Middle frontal gyrus (tissue), 1 donor: ENCODE results near the gene NCK1.
"Not testable (repeated sequence)": the region's sequence is repeated elsewhere in the genome, so short reads cannot be mapped to it uniquely, and the experiment has no call there.

Source experiments
- DNase-seq: peaks from one replicate; pipeline ENCODE4 v3.0.0-alpha.2; 2015; ENCODE audit warnings: low spot score; ENCODE audit errors: extremely low spot score

Gene NCK1

GRCh38 chr3:136984837-136985236, 122.8 kb downstream of the NCK1 start:
- no peak for DNase-seq

DNA sequence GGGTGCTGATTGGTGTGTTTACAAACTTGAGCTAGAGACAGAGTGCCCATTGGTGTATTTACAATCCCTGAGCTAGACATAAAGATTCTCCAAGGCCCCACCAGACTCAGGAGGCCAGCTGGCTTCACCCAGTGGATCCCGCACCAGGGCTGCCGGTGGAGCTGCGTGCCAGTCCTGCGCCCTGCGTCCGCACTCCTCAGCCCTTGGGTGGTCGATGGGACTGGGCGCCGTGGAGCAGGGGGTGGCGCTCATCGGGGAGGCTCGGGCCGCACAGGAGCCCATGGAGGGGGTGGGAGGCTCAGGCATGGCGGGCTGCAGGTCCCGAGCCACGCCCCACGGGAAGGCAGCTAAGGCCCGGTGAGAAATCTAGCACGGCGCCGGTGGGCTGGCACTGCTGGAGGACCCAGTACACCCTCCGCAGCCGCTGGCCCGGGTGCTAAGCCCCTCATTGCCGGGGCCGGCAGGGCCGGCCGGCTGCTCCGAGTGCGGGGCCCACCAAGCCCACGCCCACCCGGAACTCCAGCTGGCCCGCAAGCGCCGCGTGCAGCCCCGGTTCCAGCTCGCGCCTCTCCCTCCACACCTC, 125.5 kb downstream of the NCK1 start:
- DNase-seq = not testable (repeated sequence)

GRCh38 chr3:136988651-136989050, 126.6 kb downstream of the NCK1 start:
- DNase-seq = no peak

DNA sequence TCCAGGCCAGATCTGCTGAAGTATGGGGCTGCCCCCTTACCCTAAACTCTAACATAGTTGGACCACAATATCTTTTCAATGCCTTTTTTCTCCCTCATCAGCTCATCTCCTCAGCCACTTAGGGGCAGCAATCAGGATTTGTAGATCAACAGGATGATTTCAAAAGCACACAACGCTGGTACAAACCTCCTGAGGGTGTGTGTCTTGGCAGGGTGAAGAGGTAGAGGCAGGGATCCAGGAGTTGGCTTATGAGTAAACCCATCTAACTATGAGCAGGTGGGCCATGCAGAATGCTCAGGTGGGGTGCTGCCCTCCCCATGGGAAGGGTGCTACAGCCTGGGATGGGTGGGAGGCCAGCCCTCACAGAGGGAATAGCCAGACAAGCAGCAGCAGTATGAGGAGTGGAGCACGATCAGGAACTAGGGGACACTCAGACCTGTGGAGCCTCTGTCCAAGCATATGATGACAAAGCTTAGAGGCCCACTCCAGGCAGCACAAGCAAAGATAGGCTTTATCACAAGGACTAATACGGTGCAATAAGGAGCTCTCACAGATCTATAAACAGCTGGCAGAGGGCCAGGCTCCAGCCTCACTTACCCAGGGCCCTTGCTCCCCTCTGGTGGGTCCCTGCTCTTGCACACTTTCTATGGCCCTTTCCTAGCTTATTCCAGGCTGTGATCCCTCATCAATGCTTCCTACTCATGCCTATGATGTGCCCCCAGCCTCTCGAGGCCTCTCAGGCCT, 127.9 kb downstream of the NCK1 start:
- no peak for DNase-seq

GRCh38 chr3:136990826-136991225, 128.8 kb downstream of the NCK1 start:
- DNase-seq = no peak

- DNase-seq = no peak
These were observed 130.1 kb downstream of the NCK1 start for GRCh38 chr3:136992115-136992514.

DNA sequence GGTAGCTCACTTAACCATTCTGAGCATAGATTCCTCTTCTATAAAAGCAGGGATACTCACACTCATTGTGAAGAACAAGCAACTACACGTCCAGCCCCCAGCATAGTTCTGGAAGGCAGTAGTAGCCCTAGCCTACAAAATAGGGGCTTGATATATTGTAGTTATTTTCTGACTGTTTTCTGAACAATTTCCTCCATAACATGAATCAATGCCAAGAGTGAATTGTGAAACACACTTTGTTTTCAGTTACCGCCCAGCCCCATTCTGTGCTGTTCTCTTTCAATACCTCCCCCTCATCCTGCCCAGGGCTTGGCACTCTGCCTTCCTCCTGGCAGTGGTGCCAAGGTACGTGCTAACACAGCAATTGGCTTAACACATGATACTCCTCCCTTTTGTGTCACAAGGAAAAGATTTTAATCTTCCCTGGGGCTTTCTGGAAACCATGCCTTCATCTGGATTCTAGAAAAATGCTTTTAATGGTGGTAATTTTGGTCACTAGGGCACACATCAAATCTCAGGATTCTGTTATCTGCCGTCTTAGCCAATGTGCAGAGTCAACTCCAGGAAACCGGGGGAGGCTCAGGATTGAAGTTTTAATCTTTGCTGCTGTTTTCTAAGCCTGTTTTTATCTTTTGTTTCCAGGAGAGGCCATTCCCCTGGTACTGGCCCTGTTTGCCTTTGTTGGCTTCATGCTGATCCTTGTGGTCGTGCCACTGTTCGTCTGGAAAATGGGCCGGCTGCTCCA, 132.9 kb downstream of the NCK1 start:
- peak; percentile 67 for DNase-seq

GRCh38 chr3:136995652-136996051, 133.6 kb downstream of the NCK1 start:
- no peak for DNase-seq
